CD14-positive monocyte (primary cell): Measurements from ENCODE around the gene TDRD3. TPM values are rescaled to one million over a fixed set of nuclear protein-coding genes. Genes with fewer than 3 reads are reported as not detected.

Experiments
- DNase-seq, 3 donors: peaks; one replicate each; pipeline ENCODE4 v3.0.0-alpha.2; 2011 to 2022
- H2AFZ ChIP-seq: 2 replicates; pipeline ENCODE4 v1.6.0; 2012; ENCODE audit warnings: mild to moderate bottlenecking, low read depth, low read length, inconsistent platforms; ENCODE audit not compliant: insufficient read depth, poor library complexity, severe bottlenecking
- H3K27ac ChIP-seq, 2 donors: 1 replicate in 1 of 2; 2 replicates in 1 of 2; pipeline ENCODE4 v1.5.1; 2012 to 2013; ENCODE audit warnings: low read length in 2 of 2, control low read depth in 1 of 2, inconsistent platforms in 1 of 2, low read depth in 1 of 2, mild to moderate bottlenecking in 1 of 2
- H3K27me3 ChIP-seq, 2 donors: one replicate each; pipeline versions ENCODE4 v1.6.0 to v1.6.1; 2011 to 2013; ENCODE audit warnings: low read length in 2 of 2; ENCODE audit not compliant: control insufficient read depth in 2 of 2, insufficient read depth in 2 of 2
- H3K36me3 ChIP-seq, 2 donors: replicated peaks in 1 of 2; 1 replicate in 1 of 2; 2 replicates in 1 of 2; pipeline versions ENCODE4 v1.5.1 to v1.6.1; 2012 to 2013; ENCODE audit warnings: low read length in 2 of 2, control low read depth in 1 of 2, inconsistent platforms in 1 of 2, mild to moderate bottlenecking in 1 of 2; ENCODE audit not compliant: insufficient read depth in 2 of 2, control insufficient read depth in 1 of 2
- H3K4me1 ChIP-seq, 2 donors: 1 replicate in 1 of 2; 2 replicates in 1 of 2; pipeline versions ENCODE4 v1.5.1 to v1.6.1; 2012 to 2013; ENCODE audit warnings: low read length in 2 of 2, control low read depth in 1 of 2, inconsistent platforms in 1 of 2, mild to moderate bottlenecking in 1 of 2, moderate library complexity in 1 of 2; ENCODE audit not compliant: insufficient read depth in 2 of 2, control insufficient read depth in 1 of 2
- H3K4me2 ChIP-seq: replicated peaks from 2 replicates; pipeline ENCODE3; 2012; ENCODE audit warnings: low read length, moderate library complexity, mild to moderate bottlenecking; ENCODE audit not compliant: poor library complexity, severe bottlenecking; ENCODE audit errors: extremely low read depth
- H3K4me3 ChIP-seq, 3 experiments: fragments of 200-600 bp in 1 of 3; sonication (generic) in 1 of 3; replicated peaks in 1 of 3; 1 replicate in 2 of 3; 2 replicates in 1 of 3; pipeline ENCODE4 v1.5.1; 2011 to 2013; ENCODE audit warnings: low read length in 3 of 3, mild to moderate bottlenecking in 3 of 3, control low read depth in 2 of 3, low read depth in 2 of 3, inconsistent platforms in 1 of 3, moderate library complexity in 1 of 3
- H3K79me2 ChIP-seq: 2 replicates; pipeline ENCODE4 v1.6.0; 2012; ENCODE audit warnings: mild to moderate bottlenecking, control low read depth, inconsistent platforms, low read length, moderate library complexity; ENCODE audit not compliant: insufficient read depth
- H3K9ac ChIP-seq: 2 replicates; pipeline ENCODE4 v1.6.0; 2017; ENCODE audit warnings: low read length, mild to moderate bottlenecking; ENCODE audit not compliant: insufficient read depth, poor library complexity, severe bottlenecking
- H3K9me3 ChIP-seq, 2 donors: replicated peaks in 1 of 2; 1 replicate in 1 of 2; 2 replicates in 1 of 2; pipeline versions ENCODE4 v1.5.1 to v1.6.1; 2012 to 2013; ENCODE audit warnings: low read length in 2 of 2, control low read depth in 1 of 2; ENCODE audit not compliant: control insufficient read depth in 1 of 2, insufficient read depth in 1 of 2
- H4K20me1 ChIP-seq: 2 replicates; pipeline ENCODE4 v1.6.0; 2012; ENCODE audit warnings: mild to moderate bottlenecking, low read length, control low read depth, moderate library complexity; ENCODE audit not compliant: insufficient read depth
- H3K27ac Mint-ChIP-seq, 7 donors: one replicate each; pipeline ENCODE4 v1.8.0; 2020; ENCODE audit warnings: mild to moderate bottlenecking in 7 of 7, mixed read lengths in 7 of 7, moderate library complexity in 6 of 7, inconsistent platforms in 2 of 7
- H3K27me3 Mint-ChIP-seq, 3 donors: one replicate each; pipeline ENCODE4 v1.8.0; 2021 to 2022; ENCODE audit warnings: low read depth in 3 of 3, mild to moderate bottlenecking in 3 of 3, mixed read lengths in 3 of 3, moderate library complexity in 3 of 3, inconsistent platforms in 1 of 3
- H3K36me3 Mint-ChIP-seq, 2 donors: one replicate each; pipeline ENCODE4 v1.8.0; 2020; ENCODE audit warnings: mixed read lengths in 2 of 2, inconsistent platforms in 1 of 2, mild to moderate bottlenecking in 1 of 2
- H3K4me1 Mint-ChIP-seq: one replicate; pipeline ENCODE4 v1.8.0; 2020; ENCODE audit warnings: mild to moderate bottlenecking, mixed read lengths
- H3K4me3 Mint-ChIP-seq, 2 donors: one replicate each; pipeline ENCODE4 v1.8.0; 2020; ENCODE audit warnings: mild to moderate bottlenecking in 2 of 2, mixed read lengths in 2 of 2, moderate library complexity in 1 of 2
- H3K9me3 Mint-ChIP-seq, 7 donors: one replicate each; pipeline ENCODE4 v1.8.0; 2020 to 2022; ENCODE audit warnings: mixed read lengths in 7 of 7, mild to moderate bottlenecking in 6 of 7, moderate library complexity in 6 of 7, inconsistent platforms in 2 of 7
- CTCF ChIP-seq: fragments of 200-600 bp; IDR thresholded peaks from one replicate; pipeline ENCODE4 v1.8.0; 2022; ENCODE audit warnings: antibody characterized with exemption, mild to moderate bottlenecking
- WGBS: methylation state at CpG from one replicate; pipeline ENCODE4 v1.1.5; 2013; ENCODE audit warnings: missing lambda C conversion rate; ENCODE audit not compliant: insufficient coverage; 5-methylcytosine and 5-hydroxymethylcytosine counted together
- intact Hi-C, 2 donors: fragments of 100-400 bp; cut with micrococcal nuclease; formaldehyde crosslinking; loops; one replicate each; pipeline versions ENCODE4 v1.15.0 to v1.15.1; 2023
- polyA plus RNA-seq, 3 donors: library from polyadenylated mRNA; depleted of rRNA in 1 of 3; unstranded in 2 of 3; stranded (reverse) in 1 of 3; fragments of 300-500 nt in 2 of 3; fragments of >200 nt in 1 of 3; fragmentation: Illumina TruSeq in 2 of 3; gene quantifications; 1 replicate in 2 of 3; 2 replicates in 1 of 3; pipeline ENCODE4 v1.2.3, GENCODE V29; 2012 to 2021
- small RNA-seq: library from RNA; depleted of rRNA; stranded (forward); fragments of <200 nt; gene quantifications from one replicate; pipeline ENCODE3, GENCODE V24; 2012; ENCODE audit warnings: low read depth; ENCODE audit not compliant: insufficient read length

The TDRD3 gene
- polyA plus RNA-seq, 3 donors, result 2.7 to 4.8 (median 4.7) TPM

GRCh38 chr13:60620611-60621395 lies 223.8 kb downstream of the TDRD3 start:
- intact Hi-C loops, result no loop called here
- Histone ChIP-seq H3K79me2 (no peaks in the 10 kb centered on the region), H3K4me2 (no peak overlapping the region), H3K9ac (no peak overlapping the region), H3K4me1 (no peaks in the 10 kb centered on the region), H4K20me1 (no peaks in the 10 kb centered on the region), H3K27ac (no peak overlapping the region), H2AFZ (no peak overlapping the region), H3K9me3 (no peaks in the 10 kb centered on the region), H3K27me3 (no peaks in the 10 kb centered on the region), H3K4me3 (no peak overlapping the region), H3K36me3 (no peaks in the 10 kb centered on the region)
- no peaks in the 10 kb centered on the region for H3K4me1 Mint-ChIP-seq
- no peak for DNase-seq
- no peaks in the 10 kb centered on the region for H3K36me3 Mint-ChIP-seq
- TF ChIP-seq CTCF, result no peak
- H3K27ac Mint-ChIP-seq, result no peak overlapping the region
- H3K9me3 Mint-ChIP-seq, result peaks cover 0 to 3% (median 0%) of the 10 kb centered on the region in 7 donors
- peaks cover 4 to 6% (median 5%) of the 10 kb centered on the region in 3 donors for H3K27me3 Mint-ChIP-seq
- no peak overlapping the region for H3K4me3 Mint-ChIP-seq
- no CpG with 5 or more reads among the region's 5 CpGs for WGBS

- Histone ChIP-seq H3K79me2 (no peaks in the 10 kb centered on the region), H2AFZ (no peak overlapping the region), H3K9ac (no peak overlapping the region), H3K36me3 (no peaks in the 10 kb centered on the region), H3K4me1 (no peaks in the 10 kb centered on the region), H3K27me3 (no peaks in the 10 kb centered on the region), H4K20me1 (no peaks in the 10 kb centered on the region), H3K27ac (no peak overlapping the region), H3K9me3 (no peaks in the 10 kb centered on the region), H3K4me3 (no peak overlapping the region), H3K4me2 (no peak overlapping the region)
- H3K27ac Mint-ChIP-seq, result no peak overlapping the region
- no peaks in the 10 kb centered on the region for H3K36me3 Mint-ChIP-seq
- peaks cover 0 to 3% (median 0%) of the 10 kb centered on the region in 7 donors for H3K9me3 Mint-ChIP-seq
- no peaks in the 10 kb centered on the region for H3K4me1 Mint-ChIP-seq
- WGBS, result no CpG with 5 or more reads among the region's 1 CpG
- H3K4me3 Mint-ChIP-seq, result no peak overlapping the region
- no peak for TF ChIP-seq CTCF
- H3K27me3 Mint-ChIP-seq, result peaks cover 2 to 6% (median 5%) of the 10 kb centered on the region in 3 donors
- no peak for DNase-seq
- intact Hi-C loops, result no loop called here
These were observed 226.1 kb downstream of the TDRD3 start for GRCh38 chr13:60623151-60623550.

Small RNAs within 50 kb of the gene (small RNA-seq; reads per million reads assigned to genes)
- not detected for gene RNA5SP31

Other genes with a start within 250 kb of the TDRD3 start
- gene DIAPH3, start 233.3 kb upstream of the TDRD3 start, polyA plus RNA-seq, result under 1 TPM in 2 of 3 donors, not detected in 1; 0.04 to 0.09 TPM